H1 (cell line): Measurements from ENCODE around the gene RASD2. TPM values are rescaled to one million over a fixed set of nuclear protein-coding genes. Genes with fewer than 3 reads are reported as not detected.

Experiments used
- CEBPB ChIP-seq: IDR thresholded peaks from 2 replicates; pipeline ENCODE4 v1.6.1; 2012; ENCODE audit warnings: low read depth, low read length
- FOSL1 ChIP-seq: IDR thresholded peaks from 2 replicates; pipeline ENCODE4 v1.6.1; 2011; ENCODE audit warnings: mild to moderate bottlenecking, low read depth, low read length, moderate library complexity; ENCODE audit not compliant: insufficient read depth
- KDM4A ChIP-seq: IDR thresholded peaks from one replicate; pipeline ENCODE4 v1.7.1; 2012; ENCODE audit warnings: low read depth, mild to moderate bottlenecking, moderate library complexity, low read length, inconsistent platforms; ENCODE audit not compliant: severe bottlenecking
- MAFK ChIP-seq: IDR thresholded peaks from 2 replicates; pipeline ENCODE4 v1.6.1; 2012; ENCODE audit warnings: low read depth, mild to moderate bottlenecking, improper control_type of control experiment, low read length
- SIRT6 ChIP-seq: IDR thresholded peaks from one replicate; pipeline ENCODE4 v1.7.1; 2012; ENCODE audit warnings: low read length, inconsistent platforms
- SUZ12 ChIP-seq: fragments of 200-600 bp; sonication (generic); IDR thresholded peaks from 2 replicates; pipeline ENCODE4 v1.6.1; 2012; ENCODE audit warnings: mild to moderate bottlenecking, inconsistent platforms, low read length, moderate library complexity, mixed read lengths
- TAF7 ChIP-seq: optimal IDR thresholded peaks from 2 replicates; pipeline ENCODE3; 2011; ENCODE audit warnings: low read depth, mild to moderate bottlenecking, inconsistent platforms, low read length, moderate library complexity, borderline replicate concordance
- ZNF274 ChIP-seq: IDR thresholded peaks from 2 replicates; pipeline ENCODE4 v1.7.0; 2012; ENCODE audit warnings: low read length, borderline replicate concordance; ENCODE audit errors: extremely low read depth
- polyA plus RNA-seq, 7 experiments: library from polyadenylated mRNA; depleted of rRNA in 3 of 7; stranded (reverse) in 5 of 7; unstranded in 2 of 7; fragments of >200 nt in 5 of 7; fragments of 200-250 nt in 2 of 7; gene quantifications; 1 replicate in 5 of 7; 2 replicates in 1 of 7; 4 replicates in 1 of 7; pipeline versions ENCODE4 v1.2.1 to v1.2.3, GENCODE V29; 2011 to 2013; ENCODE audit warnings: missing spikeins in 2 of 7, mixed read lengths in 2 of 7
- total RNA-seq: library from RNA; stranded (reverse); fragmentation: NEBNext Ultra II Directional; extraction: Animal tissue kit (Norgen Biotek cat#: 25700); gene quantifications from 2 replicates; pipeline ENCODE4 v1.2.1, GENCODE V29; 2021
- TF ChIP-seq, protein P1 (sequence below): fragments of 300-600 bp; sonication (generic); IDR thresholded peaks from 2 replicates; pipeline ENCODE4 v1.7.1; 2012; ENCODE audit warnings: low read length, moderate library complexity, mild to moderate bottlenecking, inconsistent platforms; ENCODE audit not compliant: insufficient replicate concordance

Gene RASD2
- total and polyA plus RNA-seq, 2 of the 8 experiments (the other 6 are each of a cell fraction or from before 2014, with no cell fraction given) = 1.9 to 5.1 TPM

DNA sequence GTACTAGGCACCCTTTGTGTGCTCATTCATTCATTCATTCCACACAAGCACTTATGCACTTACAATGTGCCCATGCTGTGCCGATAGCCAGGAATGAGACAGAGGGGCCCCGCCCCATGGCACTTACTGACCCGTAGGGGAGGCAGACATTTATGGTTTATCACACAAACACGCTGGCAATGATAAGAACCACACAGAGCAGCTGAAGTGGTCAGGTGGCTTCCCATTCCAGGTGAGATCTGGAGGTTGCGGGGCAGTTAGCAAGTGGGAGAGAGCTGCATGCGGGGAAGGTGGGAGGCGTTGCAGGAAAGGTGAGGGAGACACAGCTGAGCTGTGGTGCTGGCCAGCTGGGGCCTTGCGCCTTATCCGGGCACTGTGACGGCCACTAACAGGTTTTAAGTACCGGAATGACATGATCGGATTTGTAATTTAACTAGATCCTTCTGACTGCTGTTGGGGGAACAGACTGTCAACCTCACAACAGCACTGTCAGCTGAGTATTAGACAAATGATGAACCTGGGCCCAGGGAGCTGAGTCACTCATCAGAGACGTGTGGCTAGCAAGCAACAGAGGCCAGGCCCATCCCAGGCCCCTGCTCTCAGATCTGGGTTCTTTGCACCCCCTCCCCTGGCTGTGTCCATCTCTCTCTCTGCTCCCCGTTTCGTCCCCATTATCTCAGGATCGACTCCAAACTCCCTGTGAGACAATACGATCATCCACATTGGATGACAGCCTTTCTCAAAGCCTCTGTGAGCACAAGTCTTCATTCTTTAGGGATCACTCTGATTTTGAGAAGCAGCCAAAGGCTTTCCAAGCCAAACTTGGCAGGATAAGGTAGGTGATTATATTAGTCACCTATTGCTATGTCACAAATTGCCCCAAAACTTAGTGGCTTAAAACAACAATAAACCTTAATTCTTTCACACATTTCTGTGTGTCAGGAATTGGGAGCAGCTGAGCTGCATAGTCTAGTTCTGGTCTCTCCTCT is 28.4 kb downstream of the RASD2 start (continued):
- TF ChIP-seq SIRT6 = no peak
- TF ChIP-seq CEBPB = no peak
- TF ChIP-seq, protein P1, sequence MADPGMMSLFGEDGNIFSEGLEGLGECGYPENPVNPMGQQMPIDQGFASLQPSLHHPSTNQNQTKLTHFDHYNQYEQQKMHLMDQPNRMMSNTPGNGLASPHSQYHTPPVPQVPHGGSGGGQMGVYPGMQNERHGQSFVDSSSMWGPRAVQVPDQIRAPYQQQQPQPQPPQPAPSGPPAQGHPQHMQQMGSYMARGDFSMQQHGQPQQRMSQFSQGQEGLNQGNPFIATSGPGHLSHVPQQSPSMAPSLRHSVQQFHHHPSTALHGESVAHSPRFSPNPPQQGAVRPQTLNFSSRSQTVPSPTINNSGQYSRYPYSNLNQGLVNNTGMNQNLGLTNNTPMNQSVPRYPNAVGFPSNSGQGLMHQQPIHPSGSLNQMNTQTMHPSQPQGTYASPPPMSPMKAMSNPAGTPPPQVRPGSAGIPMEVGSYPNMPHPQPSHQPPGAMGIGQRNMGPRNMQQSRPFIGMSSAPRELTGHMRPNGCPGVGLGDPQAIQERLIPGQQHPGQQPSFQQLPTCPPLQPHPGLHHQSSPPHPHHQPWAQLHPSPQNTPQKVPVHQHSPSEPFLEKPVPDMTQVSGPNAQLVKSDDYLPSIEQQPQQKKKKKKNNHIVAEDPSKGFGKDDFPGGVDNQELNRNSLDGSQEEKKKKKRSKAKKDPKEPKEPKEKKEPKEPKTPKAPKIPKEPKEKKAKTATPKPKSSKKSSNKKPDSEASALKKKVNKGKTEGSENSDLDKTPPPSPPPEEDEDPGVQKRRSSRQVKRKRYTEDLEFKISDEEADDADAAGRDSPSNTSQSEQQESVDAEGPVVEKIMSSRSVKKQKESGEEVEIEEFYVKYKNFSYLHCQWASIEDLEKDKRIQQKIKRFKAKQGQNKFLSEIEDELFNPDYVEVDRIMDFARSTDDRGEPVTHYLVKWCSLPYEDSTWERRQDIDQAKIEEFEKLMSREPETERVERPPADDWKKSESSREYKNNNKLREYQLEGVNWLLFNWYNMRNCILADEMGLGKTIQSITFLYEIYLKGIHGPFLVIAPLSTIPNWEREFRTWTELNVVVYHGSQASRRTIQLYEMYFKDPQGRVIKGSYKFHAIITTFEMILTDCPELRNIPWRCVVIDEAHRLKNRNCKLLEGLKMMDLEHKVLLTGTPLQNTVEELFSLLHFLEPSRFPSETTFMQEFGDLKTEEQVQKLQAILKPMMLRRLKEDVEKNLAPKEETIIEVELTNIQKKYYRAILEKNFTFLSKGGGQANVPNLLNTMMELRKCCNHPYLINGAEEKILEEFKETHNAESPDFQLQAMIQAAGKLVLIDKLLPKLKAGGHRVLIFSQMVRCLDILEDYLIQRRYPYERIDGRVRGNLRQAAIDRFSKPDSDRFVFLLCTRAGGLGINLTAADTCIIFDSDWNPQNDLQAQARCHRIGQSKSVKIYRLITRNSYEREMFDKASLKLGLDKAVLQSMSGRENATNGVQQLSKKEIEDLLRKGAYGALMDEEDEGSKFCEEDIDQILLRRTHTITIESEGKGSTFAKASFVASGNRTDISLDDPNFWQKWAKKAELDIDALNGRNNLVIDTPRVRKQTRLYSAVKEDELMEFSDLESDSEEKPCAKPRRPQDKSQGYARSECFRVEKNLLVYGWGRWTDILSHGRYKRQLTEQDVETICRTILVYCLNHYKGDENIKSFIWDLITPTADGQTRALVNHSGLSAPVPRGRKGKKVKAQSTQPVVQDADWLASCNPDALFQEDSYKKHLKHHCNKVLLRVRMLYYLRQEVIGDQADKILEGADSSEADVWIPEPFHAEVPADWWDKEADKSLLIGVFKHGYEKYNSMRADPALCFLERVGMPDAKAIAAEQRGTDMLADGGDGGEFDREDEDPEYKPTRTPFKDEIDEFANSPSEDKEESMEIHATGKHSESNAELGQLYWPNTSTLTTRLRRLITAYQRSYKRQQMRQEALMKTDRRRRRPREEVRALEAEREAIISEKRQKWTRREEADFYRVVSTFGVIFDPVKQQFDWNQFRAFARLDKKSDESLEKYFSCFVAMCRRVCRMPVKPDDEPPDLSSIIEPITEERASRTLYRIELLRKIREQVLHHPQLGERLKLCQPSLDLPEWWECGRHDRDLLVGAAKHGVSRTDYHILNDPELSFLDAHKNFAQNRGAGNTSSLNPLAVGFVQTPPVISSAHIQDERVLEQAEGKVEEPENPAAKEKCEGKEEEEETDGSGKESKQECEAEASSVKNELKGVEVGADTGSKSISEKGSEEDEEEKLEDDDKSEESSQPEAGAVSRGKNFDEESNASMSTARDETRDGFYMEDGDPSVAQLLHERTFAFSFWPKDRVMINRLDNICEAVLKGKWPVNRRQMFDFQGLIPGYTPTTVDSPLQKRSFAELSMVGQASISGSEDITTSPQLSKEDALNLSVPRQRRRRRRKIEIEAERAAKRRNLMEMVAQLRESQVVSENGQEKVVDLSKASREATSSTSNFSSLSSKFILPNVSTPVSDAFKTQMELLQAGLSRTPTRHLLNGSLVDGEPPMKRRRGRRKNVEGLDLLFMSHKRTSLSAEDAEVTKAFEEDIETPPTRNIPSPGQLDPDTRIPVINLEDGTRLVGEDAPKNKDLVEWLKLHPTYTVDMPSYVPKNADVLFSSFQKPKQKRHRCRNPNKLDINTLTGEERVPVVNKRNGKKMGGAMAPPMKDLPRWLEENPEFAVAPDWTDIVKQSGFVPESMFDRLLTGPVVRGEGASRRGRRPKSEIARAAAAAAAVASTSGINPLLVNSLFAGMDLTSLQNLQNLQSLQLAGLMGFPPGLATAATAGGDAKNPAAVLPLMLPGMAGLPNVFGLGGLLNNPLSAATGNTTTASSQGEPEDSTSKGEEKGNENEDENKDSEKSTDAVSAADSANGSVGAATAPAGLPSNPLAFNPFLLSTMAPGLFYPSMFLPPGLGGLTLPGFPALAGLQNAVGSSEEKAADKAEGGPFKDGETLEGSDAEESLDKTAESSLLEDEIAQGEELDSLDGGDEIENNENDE = no peak
- no peak for TF ChIP-seq ZNF274
- no peak for TF ChIP-seq KDM4A
- no peak for TF ChIP-seq MAFK
- TF ChIP-seq SUZ12 = no peak
- no peak for TF ChIP-seq FOSL1
- TF ChIP-seq TAF7 = no peak
